ENCODE results near the gene P2RX7. TPM values are rescaled to one million over a fixed set of nuclear protein-coding genes. Genes with fewer than 3 reads are reported as not detected.

The P2RX7 gene
- total and polyA plus RNA-seq, 2 donors (not counting 3 experiments of a cell fraction or from before 2014, with no cell fraction given), result 1.3 to 8.1 TPM

- H3K9me3 ChIP-seq (replicated peaks; ENCODE audit: control insufficient read depth, insufficient read depth, low read length), result no peaks in the 10 kb centered on the region
- H3K27me3 ChIP-seq (ENCODE audit: control insufficient read depth in 2 of 2, insufficient read depth in 2 of 2, low read length in 2 of 2), result no peaks in the 10 kb centered on the region
- no peaks in the 10 kb centered on the region for H4K20me1 ChIP-seq (replicated peaks; ENCODE audit: control insufficient read depth, extremely low read depth, insufficient read depth, low read length)
- H3K36me3 ChIP-seq (ENCODE audit: control insufficient read depth in 2 of 2, extremely low read depth in 1 of 2, insufficient read depth in 2 of 2, low read length in 2 of 2), result no peaks in the 10 kb centered on the region
- H3K79me2 ChIP-seq (ENCODE audit: control insufficient read depth, insufficient read depth, low read length), result no peaks in the 10 kb centered on the region
- no peak overlapping the region for H3K9ac ChIP-seq (replicated peaks; ENCODE audit: extremely low read depth, insufficient read depth, low read length)
- CTCF ChIA-PET, result interaction anchor here (0.6 kb wide), 1 partner anchor 821 kb away, joined by 3 read pairs; no protein-coding TSS in a partner anchor
- no peak overlapping the region for H3K4me2 ChIP-seq (ENCODE audit: insufficient read depth, low read length)
- H2AFZ ChIP-seq (ENCODE audit: low read depth, low read length), result no peak overlapping the region
- DNase-seq (ENCODE audit: low read depth, low spot score) (no peak), FAIRE-seq (no peak)
- dilution Hi-C loops (cut with MboI; ENCODE audit: extremely low pct_ligation_motif_present, low sequenced_read_pairs), result no loop called here
- intact Hi-C loops (cut with micrococcal nuclease), result no loop called here
- H3K27ac ChIP-seq (ENCODE audit: insufficient read depth, low read depth, low read length), result no peak overlapping the region
- H3K9me1 ChIP-seq (replicated peaks; ENCODE audit: control insufficient read depth, extremely low read depth, insufficient read depth, low read length), result no peaks in the 10 kb centered on the region
- peaks cover 23% of the 10 kb centered on the region for H3K4me1 ChIP-seq (ENCODE audit: control insufficient read depth, extremely low read depth, insufficient read depth, low read length)
- POLR2A ChIA-PET, result no interaction called here
- TF ChIP-seq POLR2A (IDR thresholded peaks at IDR 0.05; ENCODE audit: low read depth, low read length) (no peak), POLR2AphosphoS5 (IDR thresholded peaks at IDR 0.05; ENCODE audit: insufficient read depth, low read depth, low read length) (no peak), GATA2 (IDR thresholded peaks at IDR 0.05; ENCODE audit: insufficient read depth, insufficient read length, low read depth, low read length) (no peak), FOS (IDR thresholded peaks at IDR 0.05; ENCODE audit: borderline replicate concordance, insufficient read depth, low read length) (no peak), CTCF (IDR thresholded peaks at IDR 0.05; ENCODE audit: extremely low read depth in 1 of 2, insufficient read depth in 1 of 2, low read depth in 1 of 2, low read length in 2 of 2) (no peak), MYC (IDR thresholded peaks at IDR 0.05; ENCODE audit: low read depth, low read length) (no peak), MAX (IDR thresholded peaks at IDR 0.05; ENCODE audit: insufficient read depth, insufficient read length) (no peak), JUN (IDR thresholded peaks at IDR 0.05; ENCODE audit: borderline replicate concordance, insufficient read depth, insufficient read length, low read depth) (no peak), EZH2 (IDR thresholded peaks at IDR 0.05; ENCODE audit: borderline replicate concordance, low read depth, low read length, severe bottlenecking) (no peak)
- H3K4me3 ChIP-seq (replicated peaks in 1 of 3; ENCODE audit: insufficient read depth in 1 of 3, low read depth in 1 of 3, low read length in 3 of 3), result no peak overlapping the region
- BruUV-seq (replicated peaks), result no TSS peak
Measured at GRCh38 chr12:121130866-121131373, 1.8 kb upstream of the P2RX7 start.

Measured in endothelial cell of umbilical vein (primary cell).